ENCODE results near the gene MED8.
"Not testable (repeated sequence)": the region's sequence is repeated elsewhere in the genome, so short reads cannot be mapped to it uniquely, and the experiment has no call there.

Gene MED8

GRCh38 chr1:43410571-43410970 is 21.0 kb upstream of the MED8 start:
- H3K4me3 ChIP-seq (ENCODE audit: insufficient read length, low read depth): no peak overlapping the region
- DNase-seq (ENCODE audit: low read depth, low spot score): no peak
- peaks cover 3% of the 10 kb centered on the region for H3K4me1 ChIP-seq (ENCODE audit: insufficient read depth, insufficient read length)
- no peak overlapping the region for H3K9ac ChIP-seq (ENCODE audit: insufficient read length, low read depth)
- H3K9me3 ChIP-seq (ENCODE audit: insufficient read depth, low read length): no peaks in the 10 kb centered on the region
- TF ChIP-seq ZNF274 (IDR thresholded peaks at IDR 0.05; ENCODE audit: low read depth, low read length) (no peak), YY1 (IDR thresholded peaks at IDR 0.05; ENCODE audit: insufficient read depth, insufficient read length) (no peak), SUZ12 (IDR thresholded peaks at IDR 0.05; ENCODE audit: extremely low read depth, insufficient read depth, insufficient read length) (no peak)
- peaks cover 53% of the 10 kb centered on the region for H3K36me3 ChIP-seq (ENCODE audit: insufficient read depth, insufficient read length, low read length)
- H3K27me3 ChIP-seq (ENCODE audit: insufficient read depth, insufficient read length): no peaks in the 10 kb centered on the region

GRCh38 chr1:43405876-43406234 is 16.3 kb upstream of the MED8 start:
- H3K36me3 ChIP-seq (ENCODE audit: insufficient read depth, insufficient read length, low read length): peaks cover 62% of the 10 kb centered on the region
- no peak for DNase-seq (ENCODE audit: low read depth, low spot score)
- no peaks in the 10 kb centered on the region for H3K4me1 ChIP-seq (ENCODE audit: insufficient read depth, insufficient read length)
- H3K4me3 ChIP-seq (ENCODE audit: insufficient read length, low read depth): no peak overlapping the region
- TF ChIP-seq ZNF274 (IDR thresholded peaks at IDR 0.05; ENCODE audit: low read depth, low read length) (no peak), SUZ12 (IDR thresholded peaks at IDR 0.05; ENCODE audit: extremely low read depth, insufficient read depth, insufficient read length) (no peak), YY1 (IDR thresholded peaks at IDR 0.05; ENCODE audit: insufficient read depth, insufficient read length) (no peak)
- no peaks in the 10 kb centered on the region for H3K27me3 ChIP-seq (ENCODE audit: insufficient read depth, insufficient read length)
- H3K9me3 ChIP-seq (ENCODE audit: insufficient read depth, low read length): no peaks in the 10 kb centered on the region
- H3K9ac ChIP-seq (ENCODE audit: insufficient read length, low read depth): no peak overlapping the region

- TF ChIP-seq YY1 (IDR thresholded peaks at IDR 0.05; ENCODE audit: insufficient read depth, insufficient read length): no peak
- no peak for TF ChIP-seq ZNF274 (IDR thresholded peaks at IDR 0.05; ENCODE audit: low read depth, low read length)
- no peak for TF ChIP-seq SUZ12 (IDR thresholded peaks at IDR 0.05; ENCODE audit: extremely low read depth, insufficient read depth, insufficient read length)
- H3K4me1 ChIP-seq (ENCODE audit: insufficient read depth, insufficient read length): no peaks in the 10 kb centered on the region
- no peak for DNase-seq (ENCODE audit: low read depth, low spot score)
- no peaks in the 10 kb centered on the region for H3K27me3 ChIP-seq (ENCODE audit: insufficient read depth, insufficient read length)
- no peak overlapping the region for H3K9ac ChIP-seq (ENCODE audit: insufficient read length, low read depth)
- peaks cover 61% of the 10 kb centered on the region for H3K36me3 ChIP-seq (ENCODE audit: insufficient read depth, insufficient read length, low read length)
- no peaks in the 10 kb centered on the region for H3K9me3 ChIP-seq (ENCODE audit: insufficient read depth, low read length)
- no peak overlapping the region for H3K4me3 ChIP-seq (ENCODE audit: insufficient read length, low read depth)
Measured at GRCh38 chr1:43405219-43405875, 15.7 kb upstream of the MED8 start.

- H3K4me3 ChIP-seq (ENCODE audit: insufficient read length, low read depth): no peak overlapping the region
- peaks cover 58% of the 10 kb centered on the region for H3K36me3 ChIP-seq (ENCODE audit: insufficient read depth, insufficient read length, low read length)
- H3K4me1 ChIP-seq (ENCODE audit: insufficient read depth, insufficient read length): no peaks in the 10 kb centered on the region
- DNase-seq (ENCODE audit: low read depth, low spot score): no peak
- no peak for TF ChIP-seq YY1 (IDR thresholded peaks at IDR 0.05; ENCODE audit: insufficient read depth, insufficient read length)
- TF ChIP-seq ZNF274 (IDR thresholded peaks at IDR 0.05; ENCODE audit: low read depth, low read length): no peak
- TF ChIP-seq SUZ12 (IDR thresholded peaks at IDR 0.05; ENCODE audit: extremely low read depth, insufficient read depth, insufficient read length): no peak
- H3K9me3 ChIP-seq (ENCODE audit: insufficient read depth, low read length): no peaks in the 10 kb centered on the region
- H3K9ac ChIP-seq (ENCODE audit: insufficient read length, low read depth): no peak overlapping the region
- no peaks in the 10 kb centered on the region for H3K27me3 ChIP-seq (ENCODE audit: insufficient read depth, insufficient read length)
Measured at GRCh38 chr1:43404353-43404752, 14.8 kb upstream of the MED8 start.

- Histone ChIP-seq H3K9ac (ENCODE audit: insufficient read length, low read depth) (no peak overlapping the region), H3K9me3 (ENCODE audit: insufficient read depth, low read length) (no peaks in the 10 kb centered on the region), H3K4me1 (ENCODE audit: insufficient read depth, insufficient read length) (no peaks in the 10 kb centered on the region), H3K4me3 (ENCODE audit: insufficient read length, low read depth) (no peak overlapping the region), H3K27me3 (ENCODE audit: insufficient read depth, insufficient read length) (no peaks in the 10 kb centered on the region), H3K36me3 (ENCODE audit: insufficient read depth, insufficient read length, low read length) (peaks cover 48% of the 10 kb centered on the region)
- DNase-seq (ENCODE audit: low read depth, low spot score): no peak
- no peak for TF ChIP-seq YY1 (IDR thresholded peaks at IDR 0.05; ENCODE audit: insufficient read depth, insufficient read length)
- TF ChIP-seq SUZ12 (IDR thresholded peaks at IDR 0.05; ENCODE audit: extremely low read depth, insufficient read depth, insufficient read length): no peak
- TF ChIP-seq ZNF274 (IDR thresholded peaks at IDR 0.05; ENCODE audit: low read depth, low read length): no peak
Measured at GRCh38 chr1:43402089-43402865, 12.7 kb upstream of the MED8 start.

GRCh38 chr1:43400441-43400840 is 10.8 kb upstream of the MED8 start:
- H3K36me3 ChIP-seq (ENCODE audit: insufficient read depth, insufficient read length, low read length): peaks cover 38% of the 10 kb centered on the region
- not testable (repeated sequence) for H3K27me3 ChIP-seq (ENCODE audit: insufficient read depth, insufficient read length); H3K4me1 ChIP-seq (ENCODE audit: insufficient read depth, insufficient read length); H3K9ac ChIP-seq (ENCODE audit: insufficient read length, low read depth); H3K9me3 ChIP-seq (ENCODE audit: insufficient read depth, low read length); H3K4me3 ChIP-seq (ENCODE audit: insufficient read length, low read depth); DNase-seq (ENCODE audit: low read depth, low spot score)

- Histone ChIP-seq H3K9ac (ENCODE audit: insufficient read length, low read depth) (no peak overlapping the region), H3K9me3 (ENCODE audit: insufficient read depth, low read length) (no peaks in the 10 kb centered on the region), H3K36me3 (ENCODE audit: insufficient read depth, insufficient read length, low read length) (peaks cover 34% of the 10 kb centered on the region), H3K27me3 (ENCODE audit: insufficient read depth, insufficient read length) (no peaks in the 10 kb centered on the region), H3K4me1 (ENCODE audit: insufficient read depth, insufficient read length) (no peaks in the 10 kb centered on the region), H3K4me3 (ENCODE audit: insufficient read length, low read depth) (no peak overlapping the region)
- TF ChIP-seq ZNF274 (IDR thresholded peaks at IDR 0.05; ENCODE audit: low read depth, low read length) (no peak), YY1 (IDR thresholded peaks at IDR 0.05; ENCODE audit: insufficient read depth, insufficient read length) (no peak), SUZ12 (IDR thresholded peaks at IDR 0.05; ENCODE audit: extremely low read depth, insufficient read depth, insufficient read length) (no peak)
- DNase-seq (ENCODE audit: low read depth, low spot score): no peak
Measured at GRCh38 chr1:43398227-43398626, 8.6 kb upstream of the MED8 start.
